ENCODE results near the gene EFNA3. TPM values are rescaled to one million over a fixed set of nuclear protein-coding genes. Genes with fewer than 3 reads are reported as not detected.
A peak's percentile ranks its signal among the peaks of the same experiment; 100 is the strongest.

EFNA3 gene
- total and polyA plus RNA-seq, 9 of the 15 experiments (the other 6 are each of a cell fraction or from before 2014, with no cell fraction given): 0.59 to 7.9 (median 4.7) TPM

DNA sequence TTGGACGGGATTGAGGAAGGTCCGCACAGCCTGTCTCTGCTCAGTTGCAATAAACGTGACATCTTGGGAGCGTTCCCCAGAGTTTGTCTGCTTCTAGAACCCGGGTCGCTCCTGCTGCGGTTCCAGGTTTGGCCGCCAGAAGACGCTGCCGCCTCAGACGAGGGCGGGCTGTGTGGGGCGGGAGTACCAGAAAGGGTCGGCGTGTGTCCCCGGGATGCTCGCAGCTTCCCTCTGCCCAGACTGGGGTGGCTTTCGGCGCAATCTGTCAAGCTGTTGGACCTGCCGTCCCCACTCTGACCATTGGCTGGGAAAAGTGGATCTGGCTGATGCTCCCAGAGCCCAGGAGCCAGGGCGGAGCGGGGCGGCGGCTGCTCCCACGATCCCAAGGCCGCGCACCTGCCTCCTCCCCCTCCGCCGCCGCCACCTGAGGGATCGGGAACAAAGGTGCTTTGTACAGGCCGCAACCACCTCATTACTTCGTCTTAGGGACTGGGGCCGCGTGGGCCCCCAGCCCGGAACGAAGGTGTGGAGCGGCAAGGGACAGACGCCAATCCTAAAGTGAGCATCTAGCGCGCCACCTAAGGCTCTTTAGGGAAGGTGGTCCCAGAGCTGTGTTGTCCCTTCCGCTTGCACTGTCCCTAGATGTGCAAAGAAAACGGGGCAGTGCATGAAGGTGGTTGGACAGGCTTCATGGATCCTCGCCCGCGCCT is 15.8 kb upstream of the EFNA3 start (continued):
- TF ChIP-seq TAL1 (IDR thresholded peaks at IDR 0.05): no peak
- TF ChIP-seq ETV5 (CRISPR knock-in tag; IDR thresholded peaks at IDR 0.05; ENCODE audit: low read depth): no peak
- TF ChIP-seq, protein P1, sequence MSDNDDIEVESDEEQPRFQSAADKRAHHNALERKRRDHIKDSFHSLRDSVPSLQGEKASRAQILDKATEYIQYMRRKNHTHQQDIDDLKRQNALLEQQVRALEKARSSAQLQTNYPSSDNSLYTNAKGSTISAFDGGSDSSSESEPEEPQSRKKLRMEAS (CRISPR knock-in tag; IDR thresholded peaks at IDR 0.05): peak; percentile 10; the same call in 1 of the 2 replicates
- no peak for TF ChIP-seq ZFP30 (CRISPR knock-in tag; IDR thresholded peaks at IDR 0.05; ENCODE audit: borderline replicate concordance)
- TF ChIP-seq ZNF551 (CRISPR knock-in tag; IDR thresholded peaks at IDR 0.05): no peak
- no peak; the same call in 1 of the 2 replicates for TF ChIP-seq SP1 (CRISPR knock-in tag; IDR thresholded peaks at IDR 0.05)
- TF ChIP-seq GABPB2 (CRISPR knock-in tag; conservative IDR thresholded peaks at IDR 0.05): no peak
- peak; percentile 28; the same call in 1 of the 2 replicates for TF ChIP-seq KAT7 (CRISPR knock-in tag; IDR thresholded peaks at IDR 0.05; ENCODE audit: borderline replicate concordance)
- no peak for TF ChIP-seq ZNF12 (CRISPR knock-in tag; IDR thresholded peaks at IDR 0.05)
- TF ChIP-seq FUS (optimal IDR thresholded peaks at IDR 0.05; ENCODE audit: low read depth, low read length): no peak
- no peak for TF ChIP-seq CREBBP (IDR thresholded peaks at IDR 0.05; ENCODE audit: low read depth, low read length)
- TF ChIP-seq STAT5A (IDR thresholded peaks at IDR 0.05; ENCODE audit: borderline replicate concordance, low read length): no peak
- no peak for TF ChIP-seq ETV6 (IDR thresholded peaks at IDR 0.05; ENCODE audit: borderline replicate concordance in 1 of 2, low read depth in 2 of 2, low read length in 1 of 2)
- TF ChIP-seq ETV6 (CRISPR knock-in tag; IDR thresholded peaks at IDR 0.05; ENCODE audit: borderline replicate concordance): no peak
- no peak for TF ChIP-seq MEF2A (IDR thresholded peaks at IDR 0.05; ENCODE audit: control insufficient read depth, low read depth, low read length)
- TF ChIP-seq TEAD2 (tag; IDR thresholded peaks at IDR 0.05): no peak
- TF ChIP-seq HNRNPH1 (optimal IDR thresholded peaks at IDR 0.05; ENCODE audit: low read depth, low read length): no peak
- TF ChIP-seq ZNF668 (CRISPR knock-in tag; IDR thresholded peaks at IDR 0.05): no peak
- no peak for TF ChIP-seq PPARD (CRISPR knock-in tag; IDR thresholded peaks at IDR 0.05)
- peak; percentile 89 for TF ChIP-seq STAG1 (CRISPR knock-in tag; IDR thresholded peaks at IDR 0.05; ENCODE audit: borderline replicate concordance)
- TF ChIP-seq HMGN3 (IDR thresholded peaks at IDR 0.05; ENCODE audit: borderline replicate concordance, extremely low read depth, insufficient read length, low read depth, low read length): no peak
- peak; percentile 66 for TF ChIP-seq NFIC (IDR thresholded peaks at IDR 0.05)
- no peak for TF ChIP-seq WHSC1 (IDR thresholded peaks at IDR 0.05; ENCODE audit: low read length)
- TF ChIP-seq, protein P2, sequence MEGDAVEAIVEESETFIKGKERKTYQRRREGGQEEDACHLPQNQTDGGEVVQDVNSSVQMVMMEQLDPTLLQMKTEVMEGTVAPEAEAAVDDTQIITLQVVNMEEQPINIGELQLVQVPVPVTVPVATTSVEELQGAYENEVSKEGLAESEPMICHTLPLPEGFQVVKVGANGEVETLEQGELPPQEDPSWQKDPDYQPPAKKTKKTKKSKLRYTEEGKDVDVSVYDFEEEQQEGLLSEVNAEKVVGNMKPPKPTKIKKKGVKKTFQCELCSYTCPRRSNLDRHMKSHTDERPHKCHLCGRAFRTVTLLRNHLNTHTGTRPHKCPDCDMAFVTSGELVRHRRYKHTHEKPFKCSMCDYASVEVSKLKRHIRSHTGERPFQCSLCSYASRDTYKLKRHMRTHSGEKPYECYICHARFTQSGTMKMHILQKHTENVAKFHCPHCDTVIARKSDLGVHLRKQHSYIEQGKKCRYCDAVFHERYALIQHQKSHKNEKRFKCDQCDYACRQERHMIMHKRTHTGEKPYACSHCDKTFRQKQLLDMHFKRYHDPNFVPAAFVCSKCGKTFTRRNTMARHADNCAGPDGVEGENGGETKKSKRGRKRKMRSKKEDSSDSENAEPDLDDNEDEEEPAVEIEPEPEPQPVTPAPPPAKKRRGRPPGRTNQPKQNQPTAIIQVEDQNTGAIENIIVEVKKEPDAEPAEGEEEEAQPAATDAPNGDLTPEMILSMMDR (IDR thresholded peaks at IDR 0.05 in 2 of 3, conservative IDR thresholded peaks at IDR 0.05 in 1 of 3; ENCODE audit: insufficient read depth in 2 of 3, low read depth in 1 of 3, low read length in 3 of 3): peak; percentile 88 to 97 (median 96)
- no peak for TF ChIP-seq SMARCB1 (IDR thresholded peaks at IDR 0.05; ENCODE audit: insufficient read length, low read depth)
- TF ChIP-seq, protein P3, sequence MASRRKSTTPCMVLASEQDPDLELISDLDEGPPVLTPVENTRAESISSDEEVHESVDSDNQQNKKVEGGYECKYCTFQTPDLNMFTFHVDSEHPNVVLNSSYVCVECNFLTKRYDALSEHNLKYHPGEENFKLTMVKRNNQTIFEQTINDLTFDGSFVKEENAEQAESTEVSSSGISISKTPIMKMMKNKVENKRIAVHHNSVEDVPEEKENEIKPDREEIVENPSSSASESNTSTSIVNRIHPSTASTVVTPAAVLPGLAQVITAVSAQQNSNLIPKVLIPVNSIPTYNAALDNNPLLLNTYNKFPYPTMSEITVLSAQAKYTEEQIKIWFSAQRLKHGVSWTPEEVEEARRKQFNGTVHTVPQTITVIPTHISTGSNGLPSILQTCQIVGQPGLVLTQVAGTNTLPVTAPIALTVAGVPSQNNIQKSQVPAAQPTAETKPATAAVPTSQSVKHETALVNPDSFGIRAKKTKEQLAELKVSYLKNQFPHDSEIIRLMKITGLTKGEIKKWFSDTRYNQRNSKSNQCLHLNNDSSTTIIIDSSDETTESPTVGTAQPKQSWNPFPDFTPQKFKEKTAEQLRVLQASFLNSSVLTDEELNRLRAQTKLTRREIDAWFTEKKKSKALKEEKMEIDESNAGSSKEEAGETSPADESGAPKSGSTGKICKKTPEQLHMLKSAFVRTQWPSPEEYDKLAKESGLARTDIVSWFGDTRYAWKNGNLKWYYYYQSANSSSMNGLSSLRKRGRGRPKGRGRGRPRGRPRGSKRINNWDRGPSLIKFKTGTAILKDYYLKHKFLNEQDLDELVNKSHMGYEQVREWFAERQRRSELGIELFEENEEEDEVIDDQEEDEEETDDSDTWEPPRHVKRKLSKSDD (conservative IDR thresholded peaks at IDR 0.05; ENCODE audit: low read length): no peak
